Measurements from ENCODE around the gene RYR3.

Gene RYR3

GRCh38 chr15:33655488-33655887 is 344.7 kb downstream of the RYR3 start:
- no peaks in the 10 kb centered on the region for H3K9me2 ChIP-seq (replicated peaks; ENCODE audit: insufficient read depth, low read length)
- no peak overlapping the region for H3K4me2 ChIP-seq (ENCODE audit: low read depth, low read length, poor library complexity, severe bottlenecking)
- H2AFZ ChIP-seq (ENCODE audit: low read depth, low read length, severe bottlenecking) = no peak overlapping the region
- no peak overlapping the region for H3K9ac ChIP-seq (ENCODE audit: low read length)
- H3K9me3 ChIP-seq (ENCODE audit: insufficient read depth, low read length) = no peaks in the 10 kb centered on the region
- no peaks in the 10 kb centered on the region for H4K20me1 ChIP-seq (ENCODE audit: low read depth, low read length)
- no peaks in the 10 kb centered on the region for H3F3A ChIP-seq (ENCODE audit: insufficient read depth)
- H3K4me3 ChIP-seq (ENCODE audit: insufficient read depth, low read length, poor library complexity, severe bottlenecking) = no peak overlapping the region
- H3K27me3 ChIP-seq (ENCODE audit: low read length) = no peaks in the 10 kb centered on the region
- no peaks in the 10 kb centered on the region for H3K79me2 ChIP-seq (ENCODE audit: insufficient read depth, low read length)
- TF ChIP-seq, protein P1, sequence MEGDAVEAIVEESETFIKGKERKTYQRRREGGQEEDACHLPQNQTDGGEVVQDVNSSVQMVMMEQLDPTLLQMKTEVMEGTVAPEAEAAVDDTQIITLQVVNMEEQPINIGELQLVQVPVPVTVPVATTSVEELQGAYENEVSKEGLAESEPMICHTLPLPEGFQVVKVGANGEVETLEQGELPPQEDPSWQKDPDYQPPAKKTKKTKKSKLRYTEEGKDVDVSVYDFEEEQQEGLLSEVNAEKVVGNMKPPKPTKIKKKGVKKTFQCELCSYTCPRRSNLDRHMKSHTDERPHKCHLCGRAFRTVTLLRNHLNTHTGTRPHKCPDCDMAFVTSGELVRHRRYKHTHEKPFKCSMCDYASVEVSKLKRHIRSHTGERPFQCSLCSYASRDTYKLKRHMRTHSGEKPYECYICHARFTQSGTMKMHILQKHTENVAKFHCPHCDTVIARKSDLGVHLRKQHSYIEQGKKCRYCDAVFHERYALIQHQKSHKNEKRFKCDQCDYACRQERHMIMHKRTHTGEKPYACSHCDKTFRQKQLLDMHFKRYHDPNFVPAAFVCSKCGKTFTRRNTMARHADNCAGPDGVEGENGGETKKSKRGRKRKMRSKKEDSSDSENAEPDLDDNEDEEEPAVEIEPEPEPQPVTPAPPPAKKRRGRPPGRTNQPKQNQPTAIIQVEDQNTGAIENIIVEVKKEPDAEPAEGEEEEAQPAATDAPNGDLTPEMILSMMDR (IDR thresholded peaks at IDR 0.05; ENCODE audit: insufficient read depth, low read length, poor library complexity, severe bottlenecking) = no peak
- TF ChIP-seq EZH2phosphoT487 (conservative IDR thresholded peaks at IDR 0.05; ENCODE audit: low read length) = no peak
- no peak overlapping the region for H3K27ac ChIP-seq (ENCODE audit: low read depth, low read length)
- H3K36me3 ChIP-seq (ENCODE audit: low read length) = no peaks in the 10 kb centered on the region

GRCh38 chr15:33656168-33656567 is 345.4 kb downstream of the RYR3 start:
- Histone ChIP-seq H3K4me2 (ENCODE audit: low read depth, low read length, poor library complexity, severe bottlenecking) (no peak overlapping the region), H3K4me3 (ENCODE audit: insufficient read depth, low read length, poor library complexity, severe bottlenecking) (no peak overlapping the region), H3K27ac (ENCODE audit: low read depth, low read length) (no peak overlapping the region), H4K20me1 (ENCODE audit: low read depth, low read length) (no peaks in the 10 kb centered on the region), H3K9me3 (ENCODE audit: insufficient read depth, low read length) (no peaks in the 10 kb centered on the region), H3K9me2 (replicated peaks; ENCODE audit: insufficient read depth, low read length) (no peaks in the 10 kb centered on the region), H3K9ac (ENCODE audit: low read length) (no peak overlapping the region), H3K27me3 (ENCODE audit: low read length) (no peaks in the 10 kb centered on the region), H3F3A (ENCODE audit: insufficient read depth) (no peaks in the 10 kb centered on the region), H3K36me3 (ENCODE audit: low read length) (no peaks in the 10 kb centered on the region), H3K79me2 (ENCODE audit: insufficient read depth, low read length) (no peaks in the 10 kb centered on the region), H2AFZ (ENCODE audit: low read depth, low read length, severe bottlenecking) (no peak overlapping the region)
- TF ChIP-seq, protein P1 (IDR thresholded peaks at IDR 0.05; ENCODE audit: insufficient read depth, low read length, poor library complexity, severe bottlenecking) = no peak
- no peak for TF ChIP-seq EZH2phosphoT487 (conservative IDR thresholded peaks at IDR 0.05; ENCODE audit: low read length)

DNA sequence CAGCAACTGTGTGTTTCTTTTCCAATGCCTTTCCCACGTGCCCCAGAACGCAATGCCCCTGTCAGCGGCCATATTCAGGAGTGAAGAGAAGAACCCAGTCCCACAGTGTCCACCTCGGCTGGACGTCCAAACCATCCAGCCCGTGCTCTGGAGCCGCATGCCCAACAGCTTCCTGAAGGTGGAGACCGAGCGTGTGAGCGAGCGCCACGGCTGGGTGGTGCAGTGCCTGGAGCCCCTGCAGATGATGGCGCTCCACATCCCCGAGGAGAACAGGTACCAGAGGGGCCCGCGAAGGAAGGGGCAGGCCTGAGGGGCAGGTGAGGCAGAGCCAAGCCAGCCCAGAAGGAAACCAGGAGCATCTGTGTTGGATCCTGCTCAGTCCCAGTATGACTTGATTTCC is 349.4 kb downstream of the RYR3 start:
- Histone ChIP-seq H3K9me2 (replicated peaks; ENCODE audit: insufficient read depth, low read length) (no peaks in the 10 kb centered on the region), H4K20me1 (ENCODE audit: low read depth, low read length) (no peaks in the 10 kb centered on the region), H3K4me3 (ENCODE audit: insufficient read depth, low read length, poor library complexity, severe bottlenecking) (no peak overlapping the region), H3K27me3 (ENCODE audit: low read length) (no peaks in the 10 kb centered on the region), H3K4me2 (ENCODE audit: low read depth, low read length, poor library complexity, severe bottlenecking) (no peak overlapping the region), H3K27ac (ENCODE audit: low read depth, low read length) (no peak overlapping the region), H3K9ac (ENCODE audit: low read length) (no peak overlapping the region), H3K36me3 (ENCODE audit: low read length) (no peaks in the 10 kb centered on the region), H3F3A (ENCODE audit: insufficient read depth) (no peaks in the 10 kb centered on the region), H3K79me2 (ENCODE audit: insufficient read depth, low read length) (no peaks in the 10 kb centered on the region), H2AFZ (ENCODE audit: low read depth, low read length, severe bottlenecking) (no peak overlapping the region), H3K9me3 (ENCODE audit: insufficient read depth, low read length) (no peaks in the 10 kb centered on the region)
- TF ChIP-seq EZH2phosphoT487 (conservative IDR thresholded peaks at IDR 0.05; ENCODE audit: low read length) = no peak
- TF ChIP-seq, protein P1 (IDR thresholded peaks at IDR 0.05; ENCODE audit: insufficient read depth, low read length, poor library complexity, severe bottlenecking) = no peak

Data from SU-DHL-6 (cell line).